Inferior parietal cortex (tissue), 1 donor: Measurements from ENCODE around the gene SRP72.
A peak's percentile ranks its signal among the peaks of the same experiment; 100 is the strongest.

Experiments
- DNase-seq: peaks from one replicate; pipeline ENCODE4 v3.0.0-alpha.2; 2016; ENCODE audit errors: extremely low spot score

The SRP72 gene

GRCh38 chr4:56544573-56545131, 77.2 kb downstream of the SRP72 start:
- DNase-seq, result peak; percentile 89

GRCh38 chr4:56550642-56551041, 83.2 kb downstream of the SRP72 start:
- DNase-seq, result no peak

GRCh38 chr4:56551516-56551915, 84.1 kb downstream of the SRP72 start:
- no peak for DNase-seq

GRCh38 chr4:56552273-56552672, 84.9 kb downstream of the SRP72 start:
- DNase-seq, result no peak
